ENCODE data around the gene CD2.

DNA sequence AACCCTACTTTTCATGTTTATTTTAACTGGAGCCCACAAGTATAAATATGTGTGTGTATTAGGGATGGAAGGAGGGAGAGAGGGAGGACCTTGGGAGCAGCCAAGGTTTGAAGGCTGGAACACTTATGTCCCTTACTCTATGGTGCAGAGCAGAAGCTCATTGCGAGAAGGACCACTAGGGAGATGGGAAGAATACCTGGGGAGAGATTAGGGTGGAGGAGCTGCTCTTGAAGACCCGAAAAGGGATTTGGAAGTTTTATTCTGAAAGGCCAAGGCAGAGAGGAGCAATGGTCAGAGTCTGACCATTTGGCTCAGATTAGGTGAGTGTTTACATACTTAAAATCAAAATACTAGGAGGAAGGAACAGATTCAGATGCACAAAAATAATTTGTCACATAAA is 8.1 kb downstream of the CD2 start:
- no peak for TF ChIP-seq EZH2 (optimal IDR thresholded peaks at IDR 0.05; ENCODE audit: low read depth, low read length)
- TF ChIP-seq CTCF (IDR thresholded peaks at IDR 0.05; ENCODE audit: low read length) = no peak
- TF ChIP-seq EZH2phosphoT487 (IDR thresholded peaks at IDR 0.05; ENCODE audit: low read length) = no peak
